Left ventricle myocardium superior (tissue), 1 donor: Measurements from ENCODE around the gene TNS4. TPM values are rescaled to one million over a fixed set of nuclear protein-coding genes. Genes with fewer than 3 reads are reported as not detected.

Source experiments
- ATAC-seq: fragments of 200-7000 bp; cut with Tn5 transposase; one replicate; pipeline ENCODE4 v1.9.1; 2020; ENCODE audit warnings: mild to moderate bottlenecking, moderate library complexity
- DNase-seq: peaks from one replicate; pipeline ENCODE4 v3.0.0-alpha.2; 2020
- intact Hi-C: fragments of 100-400 bp; cut with micrococcal nuclease; formaldehyde crosslinking; loops from one replicate; pipeline ENCODE4 v1.11.0; 2022
- total RNA-seq: library from RNA; stranded (reverse); fragmentation: NEBNext Ultra II Directional; extraction: Animal tissue kit (Norgen Biotek cat#: 25700); gene quantifications from one replicate; pipeline ENCODE4 v1.2.1, GENCODE V29; 2021
- donor health status: DM: no; HTN: yes; CAD: no; lungs with severe emphysema.

Gene TNS4
- total RNA-seq, 1 donor from 2014 or later: not detected

DNA sequence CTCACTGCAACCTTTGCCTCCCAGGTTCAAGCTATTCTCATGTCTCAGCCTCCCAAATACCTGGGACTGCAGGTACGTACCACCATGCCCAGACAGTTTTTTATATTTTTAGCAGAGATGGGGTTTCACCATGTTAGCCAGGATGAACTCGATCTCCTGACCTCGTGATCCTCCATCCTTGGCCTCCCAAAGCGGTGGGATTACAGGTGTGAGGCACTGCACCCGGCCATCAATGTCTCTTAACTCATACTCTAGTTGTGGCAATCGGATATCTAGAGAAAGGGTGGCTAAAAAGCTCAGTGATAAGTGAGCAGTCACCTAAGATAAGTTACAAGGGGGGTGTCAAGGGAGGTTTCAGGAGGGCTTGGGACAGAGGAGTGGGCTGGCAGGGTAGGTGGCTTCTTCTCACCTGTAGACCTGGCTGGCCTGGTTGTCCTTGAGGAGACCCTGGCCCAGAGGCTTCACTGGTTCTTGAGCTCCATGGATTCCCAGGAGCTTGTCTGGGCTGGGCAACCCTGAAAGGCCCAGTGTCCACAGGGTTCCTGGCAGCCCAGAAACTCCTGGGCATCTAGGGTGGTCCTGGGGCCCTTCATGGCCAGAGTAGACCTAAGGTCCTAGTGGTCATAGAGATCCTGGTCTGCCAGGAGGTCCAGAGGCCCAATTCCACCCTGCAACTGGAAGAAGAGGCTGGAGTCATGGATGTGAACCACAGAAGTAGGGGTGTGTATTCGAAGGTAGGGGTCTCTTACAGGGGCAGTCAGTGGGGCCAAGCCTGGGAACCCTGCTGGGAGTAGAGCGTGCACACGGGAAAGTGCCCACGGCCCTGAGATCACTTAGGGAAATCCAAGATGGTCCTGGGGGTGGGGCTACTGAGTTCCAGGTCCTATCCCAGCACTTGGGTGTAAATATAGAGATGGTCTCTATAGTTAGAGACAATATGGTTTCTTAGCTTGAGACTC is 70.9 kb downstream of the TNS4 start:
- no peak for ATAC-seq
- intact Hi-C loops: no loop called here
- peak; percentile 3 for DNase-seq

DNA sequence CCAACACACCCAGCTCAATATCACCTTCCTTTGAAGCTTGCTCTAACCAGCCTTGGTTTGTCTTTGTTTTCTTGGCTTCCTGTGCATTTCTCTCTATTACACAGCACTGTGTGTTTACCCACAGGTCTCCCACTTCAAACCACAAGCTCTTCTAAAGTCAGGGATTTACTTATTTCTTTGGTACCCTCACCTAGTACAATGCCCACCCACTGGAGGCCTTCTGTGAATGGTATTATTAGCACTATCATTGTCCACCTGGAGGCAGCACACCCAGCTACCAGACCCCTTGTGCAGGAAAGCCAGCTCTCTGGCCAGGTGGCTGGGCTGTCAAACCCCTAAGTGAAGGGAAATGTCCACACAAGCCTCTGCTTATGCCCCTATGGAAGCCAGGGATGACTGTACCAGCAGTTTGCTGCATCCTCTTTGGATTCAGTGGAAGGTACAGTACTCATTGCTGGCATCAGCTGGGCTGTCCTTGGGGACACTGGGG is 74.4 kb downstream of the TNS4 start:
- intact Hi-C loops: no loop called here
- DNase-seq (no peak), ATAC-seq (no peak)

Other genes with a start within 250 kb of the TNS4 start
- gene CDC6, start 213.7 kb downstream of the TNS4 start, total RNA-seq: 0.99 TPM
- 18.6 TPM for gene RARA, start 192.4 kb downstream of the TNS4 start, total RNA-seq
- 1.2 TPM for gene GJD3, start 136.9 kb downstream of the TNS4 start, total RNA-seq
- 1.1 TPM for gene TOP2A, start 83.7 kb downstream of the TNS4 start, total RNA-seq
- gene IGFBP4, start 58.2 kb downstream of the TNS4 start, total RNA-seq: 176 TPM
- gene CCR7, start 63.8 kb upstream of the TNS4 start, total RNA-seq: 0.22 TPM
- gene SMARCE1, start 146.2 kb upstream of the TNS4 start, total RNA-seq: 59.8 TPM
- not detected for gene KRT222, start 163.6 kb upstream of the TNS4 start, total RNA-seq
- not detected for gene KRT24, start 202.1 kb upstream of the TNS4 start, total RNA-seq